ENCODE data around the gene CDA. TPM values are rescaled to one million over a fixed set of nuclear protein-coding genes. Genes with fewer than 3 reads are reported as not detected.
A peak's percentile ranks its signal among the peaks of the same experiment; 100 is the strongest.

Gene CDA
- total RNA-seq, 2 donors from 2014 or later = 1.3 to 24.3 TPM

DNA sequence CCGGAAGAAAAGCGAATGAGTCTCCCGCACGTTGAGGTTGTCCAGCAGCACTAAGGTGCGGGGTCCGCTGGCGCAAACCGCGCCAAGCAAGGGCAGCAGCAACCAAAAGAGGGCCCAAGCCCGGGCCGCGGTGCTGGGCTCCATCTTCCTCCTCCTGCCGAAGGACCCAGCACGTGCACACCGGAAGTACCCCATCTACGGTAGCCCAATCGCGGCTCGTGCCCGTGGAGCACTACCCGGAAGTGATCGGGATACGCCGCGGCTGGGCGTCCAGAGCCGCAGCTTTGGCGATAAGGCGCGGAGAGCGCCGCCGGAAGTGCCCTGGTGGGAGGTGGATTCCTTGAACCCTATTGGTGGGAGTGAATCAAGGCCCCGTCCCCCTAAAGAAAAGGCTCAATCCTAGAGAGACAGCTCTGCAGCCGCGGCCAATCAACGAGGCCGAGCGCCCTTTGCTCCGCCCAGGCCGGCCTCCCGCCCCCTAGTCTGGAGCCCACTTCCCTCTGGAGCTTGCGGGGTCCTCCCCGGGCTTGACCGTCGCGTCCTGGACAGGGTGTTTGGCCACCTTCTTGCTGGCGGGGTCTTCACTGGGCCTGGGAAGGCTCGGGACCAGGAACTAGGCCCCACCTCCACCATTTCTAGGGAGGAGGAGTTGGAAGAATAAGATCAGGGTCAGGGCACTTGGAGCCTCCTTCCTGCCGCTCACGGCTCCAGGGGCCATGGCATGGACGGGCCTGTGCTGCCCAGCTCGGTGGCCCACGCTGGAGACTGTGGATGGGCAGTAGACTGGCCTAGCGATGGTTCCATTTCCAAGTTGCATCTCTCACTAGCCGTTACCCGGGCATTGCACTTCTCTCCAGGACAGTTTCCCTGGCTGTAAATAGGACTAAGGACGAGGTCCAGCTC is 72.6 kb downstream of the CDA start, which contains the start of gene DDOST:
Gene DDOST, minus strand, starts transcription at position 163 of the 903 bp plus-strand sequence. Its CDS starts 19 bp downstream, at position 144.
- H3K36me3 ChIP-seq (ENCODE audit: control insufficient read depth, insufficient read depth, low read length) = peaks cover 29% of the 10 kb centered on the region
- WGBS, 2 experiments (ENCODE audit: insufficient coverage in 1 of 2, insufficient read length in 1 of 2) = 2 to 8% methylated on average over 21 to 58 of the region's 58 CpGs
- Mint-ChIP-seq H3K4me3 (peak within 1 kb of the TSS; percentile 99), H3K36me3 (ENCODE audit: low read depth) (peaks cover 28% of the 10 kb centered on the region), H3K27me3 (ENCODE audit: insufficient read depth) (no peaks in the 10 kb centered on the region), H3K4me1 (peaks cover 24% of the 10 kb centered on the region), H3K9me3 (no peaks in the 10 kb centered on the region), H3K27ac (peak within 1 kb of the TSS; percentile 96)
- TF ChIP-seq, protein P1, sequence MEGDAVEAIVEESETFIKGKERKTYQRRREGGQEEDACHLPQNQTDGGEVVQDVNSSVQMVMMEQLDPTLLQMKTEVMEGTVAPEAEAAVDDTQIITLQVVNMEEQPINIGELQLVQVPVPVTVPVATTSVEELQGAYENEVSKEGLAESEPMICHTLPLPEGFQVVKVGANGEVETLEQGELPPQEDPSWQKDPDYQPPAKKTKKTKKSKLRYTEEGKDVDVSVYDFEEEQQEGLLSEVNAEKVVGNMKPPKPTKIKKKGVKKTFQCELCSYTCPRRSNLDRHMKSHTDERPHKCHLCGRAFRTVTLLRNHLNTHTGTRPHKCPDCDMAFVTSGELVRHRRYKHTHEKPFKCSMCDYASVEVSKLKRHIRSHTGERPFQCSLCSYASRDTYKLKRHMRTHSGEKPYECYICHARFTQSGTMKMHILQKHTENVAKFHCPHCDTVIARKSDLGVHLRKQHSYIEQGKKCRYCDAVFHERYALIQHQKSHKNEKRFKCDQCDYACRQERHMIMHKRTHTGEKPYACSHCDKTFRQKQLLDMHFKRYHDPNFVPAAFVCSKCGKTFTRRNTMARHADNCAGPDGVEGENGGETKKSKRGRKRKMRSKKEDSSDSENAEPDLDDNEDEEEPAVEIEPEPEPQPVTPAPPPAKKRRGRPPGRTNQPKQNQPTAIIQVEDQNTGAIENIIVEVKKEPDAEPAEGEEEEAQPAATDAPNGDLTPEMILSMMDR (conservative IDR thresholded peaks at IDR 0.05) = peak; percentile 63
- H3K27me3 ChIP-seq (ENCODE audit: control insufficient read depth, insufficient read depth, low read length, poor library complexity, severe bottlenecking) = no peaks in the 10 kb centered on the region
- H3K9ac ChIP-seq (ENCODE audit: extremely low read depth, low read length, poor library complexity, severe bottlenecking) = peak within 1 kb of the TSS; percentile 68
- peak within 1 kb of the TSS; percentile 97 for H3K4me3 ChIP-seq (ENCODE audit: low read length)
- peak; percentile 99 for DNase-seq
- H3K27ac ChIP-seq (ENCODE audit: low read depth, low read length) = no peak within 1 kb of the TSS
- no peaks in the 10 kb centered on the region for H3K4me1 ChIP-seq (ENCODE audit: control insufficient read depth, insufficient read depth, low read length)
- H3K9me3 ChIP-seq (ENCODE audit: control insufficient read depth, low read length) = no peaks in the 10 kb centered on the region

DNA sequence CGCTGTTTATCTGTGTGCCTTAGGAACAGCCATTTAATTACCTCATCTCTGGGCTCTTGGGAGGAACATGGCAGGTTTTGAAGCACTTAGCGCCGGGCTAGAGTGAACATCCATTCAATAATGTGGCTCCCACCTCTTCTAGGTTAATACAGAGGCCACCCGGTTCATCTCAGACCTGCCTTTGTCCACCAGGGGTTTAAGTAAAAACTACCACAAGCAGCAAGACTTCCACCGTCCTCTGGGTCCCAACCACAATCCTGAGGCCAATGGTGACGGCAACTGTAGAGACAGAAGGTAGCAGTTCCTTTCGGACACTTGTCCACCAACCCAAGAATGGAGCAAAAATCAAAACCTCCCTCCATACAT is 73.2 kb downstream of the CDA start:
- Histone ChIP-seq H3K27me3 (ENCODE audit: control insufficient read depth, insufficient read depth, low read length, poor library complexity, severe bottlenecking) (no peaks in the 10 kb centered on the region), H3K4me3 (ENCODE audit: low read length) (peak overlapping the region; percentile 97), H3K27ac (ENCODE audit: low read depth, low read length) (no peak overlapping the region), H3K36me3 (ENCODE audit: control insufficient read depth, insufficient read depth, low read length) (peaks cover 25% of the 10 kb centered on the region), H3K9ac (ENCODE audit: extremely low read depth, low read length, poor library complexity, severe bottlenecking) (peak overlapping the region; percentile 68), H3K4me1 (ENCODE audit: control insufficient read depth, insufficient read depth, low read length) (no peaks in the 10 kb centered on the region), H3K9me3 (ENCODE audit: control insufficient read depth, low read length) (no peaks in the 10 kb centered on the region)
- Mint-ChIP-seq H3K4me1 (peaks cover 24% of the 10 kb centered on the region), H3K27me3 (ENCODE audit: insufficient read depth) (no peaks in the 10 kb centered on the region), H3K4me3 (peak overlapping the region; percentile 99), H3K36me3 (ENCODE audit: low read depth) (peaks cover 22% of the 10 kb centered on the region), H3K27ac (peak overlapping the region; percentile 94), H3K9me3 (peaks cover 1% of the 10 kb centered on the region)
- WGBS, 2 experiments (ENCODE audit: insufficient coverage in 1 of 2, insufficient read length in 1 of 2) = 71 to 73% methylated on average over 5 to 7 of the region's 7 CpGs
- no peak for DNase-seq
- TF ChIP-seq, protein P1 (conservative IDR thresholded peaks at IDR 0.05) = no peak

DNA sequence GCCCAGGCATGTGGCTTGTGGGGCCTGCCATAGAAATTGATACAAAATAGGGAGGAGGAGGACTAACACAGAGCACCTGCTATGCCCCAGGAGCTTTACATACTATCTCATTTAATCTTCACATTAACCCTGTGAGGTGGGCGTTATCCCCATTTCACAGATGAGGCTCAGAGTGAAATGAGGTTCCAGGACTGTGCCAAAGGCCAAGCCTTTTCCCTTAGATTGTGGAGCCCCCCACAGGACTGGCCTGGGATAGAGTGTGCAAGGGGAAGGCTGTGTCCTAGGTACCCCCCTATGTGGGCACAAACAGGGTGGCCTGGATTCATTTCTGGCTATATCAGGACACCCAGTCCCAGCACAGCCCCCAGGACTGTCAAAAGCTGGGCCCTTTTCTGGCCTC is 74.5 kb downstream of the CDA start:
- H3K4me1 ChIP-seq (ENCODE audit: control insufficient read depth, insufficient read depth, low read length) = no peaks in the 10 kb centered on the region
- H3K36me3 ChIP-seq (ENCODE audit: control insufficient read depth, insufficient read depth, low read length) = peaks cover 12% of the 10 kb centered on the region
- no peak overlapping the region for H3K27ac ChIP-seq (ENCODE audit: low read depth, low read length)
- H3K4me3 ChIP-seq (ENCODE audit: low read length) = no peak overlapping the region
- H3K36me3 Mint-ChIP-seq (ENCODE audit: low read depth) = peaks cover 11% of the 10 kb centered on the region
- H3K27me3 ChIP-seq (ENCODE audit: control insufficient read depth, insufficient read depth, low read length, poor library complexity, severe bottlenecking) = no peaks in the 10 kb centered on the region
- TF ChIP-seq, protein P1 (conservative IDR thresholded peaks at IDR 0.05) = peak; percentile 22
- H3K9ac ChIP-seq (ENCODE audit: extremely low read depth, low read length, poor library complexity, severe bottlenecking) = no peak overlapping the region
- H3K9me3 Mint-ChIP-seq = peaks cover 1% of the 10 kb centered on the region
- H3K27ac Mint-ChIP-seq = no peak overlapping the region
- peaks cover 24% of the 10 kb centered on the region for H3K4me1 Mint-ChIP-seq
- H3K4me3 Mint-ChIP-seq = no peak overlapping the region
- WGBS, 2 experiments (ENCODE audit: insufficient coverage in 1 of 2, insufficient read length in 1 of 2) = 79% methylated on average over 1 of the region's 1 CpG; no CpG with 5 or more reads in 1 of the 2 experiments
- no peaks in the 10 kb centered on the region for H3K9me3 ChIP-seq (ENCODE audit: control insufficient read depth, low read length)
- peak; percentile 53 for DNase-seq
- no peaks in the 10 kb centered on the region for H3K27me3 Mint-ChIP-seq (ENCODE audit: insufficient read depth)

Data from endodermal cell (in vitro differentiated cells).